ENCODE data around the gene GRK2. TPM values are rescaled to one million over a fixed set of nuclear protein-coding genes. Genes with fewer than 3 reads are reported as not detected.

GRK2 gene
- total RNA-seq, 1 experiment from 2014 or later: 56.3 TPM

GRCh38 chr11:67239783-67240575, 26.3 kb upstream of the GRK2 start:
- Histone ChIP-seq H3K4me1 (ENCODE audit: insufficient read depth, low read length) (peaks cover 5% of the 10 kb centered on the region; the same call in 1 of the 2 replicates), H4K8ac (replicated peaks; ENCODE audit: insufficient read length, low read depth, low read length) (no peak overlapping the region), H3K27ac (ENCODE audit: insufficient read length, low read depth, low read length) (peak overlapping the region; percentile 80), H3K79me2 (ENCODE audit: insufficient read depth, low read length) (peaks cover 21% of the 10 kb centered on the region; the same call in 1 of the 2 replicates), H3K23ac (ENCODE audit: insufficient read length, low read depth, low read length) (peak overlapping the region; percentile 1), H4K91ac (ENCODE audit: insufficient read length, low read depth, low read length) (no peak overlapping the region), H4K20me1 (ENCODE audit: control insufficient read depth, insufficient read depth, insufficient read length) (no peaks in the 10 kb centered on the region), H2BK12ac (ENCODE audit: insufficient read length, low read depth, low read length) (peak overlapping the region; percentile 1), H2AFZ (ENCODE audit: low read length) (no peak overlapping the region), H3K4me2 (ENCODE audit: insufficient read depth, insufficient read length, low read length) (peak overlapping the region; percentile 98), H3K9me3 (ENCODE audit: control insufficient read depth, low read depth, low read length) (no peaks in the 10 kb centered on the region), H4K5ac (ENCODE audit: insufficient read length, low read depth, low read length) (peak overlapping the region; percentile 81), H3K27me3 (ENCODE audit: insufficient read depth, low read length) (no peaks in the 10 kb centered on the region), H3K18ac (ENCODE audit: insufficient read length, low read depth, low read length) (peak overlapping the region; percentile 90), H3K14ac (ENCODE audit: insufficient read depth, low read length) (peak overlapping the region; percentile 88), H2BK5ac (ENCODE audit: insufficient read length, low read length) (peak overlapping the region; percentile 89), H2BK120ac (ENCODE audit: low read depth, low read length, poor library complexity, severe bottlenecking) (peak overlapping the region; percentile 90), H2BK20ac (ENCODE audit: low read depth, low read length, poor library complexity, severe bottlenecking) (no peak overlapping the region), H3K9ac (ENCODE audit: extremely low read depth, insufficient read length, low read length) (peak overlapping the region; percentile 95), H3K79me1 (ENCODE audit: insufficient read depth, low read depth, low read length, poor library complexity, severe bottlenecking) (peaks cover 6% of the 10 kb centered on the region), H3K4ac (ENCODE audit: low read depth, low read length) (peak overlapping the region; percentile 68), H2BK15ac (ENCODE audit: low read depth, low read length) (no peak overlapping the region), H3K56ac (ENCODE audit: insufficient read length, low read depth, low read length) (peak overlapping the region; percentile 82), H3T11ph (ENCODE audit: low read length) (no peak overlapping the region), H3K23me2 (ENCODE audit: insufficient read length, low read depth, low read length, poor library complexity, severe bottlenecking) (peaks cover 19% of the 10 kb centered on the region), H2AK5ac (ENCODE audit: insufficient read length, low read length) (peak overlapping the region; percentile 43)
- H3K27ac Mint-ChIP-seq: peak overlapping the region; percentile 99
- no peaks in the 10 kb centered on the region for H3K9me3 Mint-ChIP-seq
- no peak for TF ChIP-seq CTCF (conservative IDR thresholded peaks at IDR 0.05)
- peaks cover 25 to 50% (median 29%) of the 10 kb centered on the region in 3 experiments for H3K36me3 Mint-ChIP-seq (ENCODE audit: insufficient read depth in 1 of 3, low read depth in 3 of 3)
- no peaks in the 10 kb centered on the region for H3K27me3 Mint-ChIP-seq (ENCODE audit: low read depth)
- peak overlapping the region; percentile 97 to 99 for H3K4me3 Mint-ChIP-seq
- DNase-seq: peak; percentile 100
- WGBS (ENCODE audit: extremely low coverage, insufficient read length, low lambda C conversion rate): no CpG with 5 or more reads among the region's 31 CpGs
- peaks cover 36 to 37% of the 10 kb centered on the region in 2 experiments for H3K4me1 Mint-ChIP-seq

All from H9 (cell line).